Measurements from ENCODE around the gene BACH2.

DNA sequence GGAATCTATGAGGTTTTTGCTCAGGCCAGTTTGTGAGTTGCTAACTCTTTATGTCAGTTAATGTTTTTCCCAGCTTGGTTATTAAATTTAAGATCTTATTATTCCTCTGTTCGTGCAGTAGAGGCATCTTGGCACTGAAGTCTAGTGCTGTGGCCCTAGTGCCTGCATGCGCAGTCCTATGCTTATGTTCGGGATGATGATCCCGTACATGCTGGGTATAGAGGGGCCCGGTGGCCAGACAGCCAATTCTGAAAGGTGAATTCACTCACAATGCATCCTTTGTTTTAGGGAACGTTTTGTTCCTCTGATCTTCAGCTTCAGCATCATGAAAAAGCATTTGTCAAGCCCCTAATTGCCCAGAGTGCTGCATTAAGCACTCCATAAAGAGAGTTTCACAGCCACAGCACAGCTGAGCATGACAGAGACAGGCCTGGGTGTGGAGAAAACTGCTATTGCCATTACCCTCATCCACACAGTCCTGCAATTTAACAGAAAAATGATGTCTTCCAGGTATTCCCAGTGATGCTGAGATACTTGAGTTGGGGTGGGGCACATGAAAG lies 39.8 kb upstream of the BACH2 start:
- TF ChIP-seq, protein P1, sequence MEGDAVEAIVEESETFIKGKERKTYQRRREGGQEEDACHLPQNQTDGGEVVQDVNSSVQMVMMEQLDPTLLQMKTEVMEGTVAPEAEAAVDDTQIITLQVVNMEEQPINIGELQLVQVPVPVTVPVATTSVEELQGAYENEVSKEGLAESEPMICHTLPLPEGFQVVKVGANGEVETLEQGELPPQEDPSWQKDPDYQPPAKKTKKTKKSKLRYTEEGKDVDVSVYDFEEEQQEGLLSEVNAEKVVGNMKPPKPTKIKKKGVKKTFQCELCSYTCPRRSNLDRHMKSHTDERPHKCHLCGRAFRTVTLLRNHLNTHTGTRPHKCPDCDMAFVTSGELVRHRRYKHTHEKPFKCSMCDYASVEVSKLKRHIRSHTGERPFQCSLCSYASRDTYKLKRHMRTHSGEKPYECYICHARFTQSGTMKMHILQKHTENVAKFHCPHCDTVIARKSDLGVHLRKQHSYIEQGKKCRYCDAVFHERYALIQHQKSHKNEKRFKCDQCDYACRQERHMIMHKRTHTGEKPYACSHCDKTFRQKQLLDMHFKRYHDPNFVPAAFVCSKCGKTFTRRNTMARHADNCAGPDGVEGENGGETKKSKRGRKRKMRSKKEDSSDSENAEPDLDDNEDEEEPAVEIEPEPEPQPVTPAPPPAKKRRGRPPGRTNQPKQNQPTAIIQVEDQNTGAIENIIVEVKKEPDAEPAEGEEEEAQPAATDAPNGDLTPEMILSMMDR (IDR thresholded peaks at IDR 0.05; ENCODE audit: insufficient read depth, low read length, poor library complexity, severe bottlenecking), result no peak
- TF ChIP-seq EZH2phosphoT487 (conservative IDR thresholded peaks at IDR 0.05; ENCODE audit: low read length), result no peak
